Endothelial cell of umbilical vein (primary cell): ENCODE data around the gene NEURL1B. TPM values are rescaled to one million over a fixed set of nuclear protein-coding genes. Genes with fewer than 3 reads are reported as not detected.

Source experiments
- BruUV-seq: library from RNA; stranded (reverse); fragments of 400-500 nt; replicated peaks from 2 replicates; lab custom pipeline; 2021; lab: Mats Ljungman, UMichigan
- CTCF ChIA-PET: fragments of 300-600, 350-600 bp; sonication (Branson Sonifier 250); formaldehyde crosslinking; loops from one replicate; lab custom pipeline; 2021; ENCODE audit warnings: antibody characterized with exemption, inconsistent platforms; lab: Charles Lee
- POLR2A ChIA-PET: fragments of 300-600, 350-600 bp; sonication (Branson Sonifier 250); formaldehyde crosslinking; loops from one replicate; lab custom pipeline; 2021; ENCODE audit warnings: antibody characterized with exemption, inconsistent platforms; lab: Charles Lee
- DNase-seq: peaks from one replicate; pipeline ENCODE4 v3.0.0-alpha.2; 2011; ENCODE audit warnings: low read depth, low spot score
- FAIRE-seq: peaks from 2 replicates; lab custom pipeline; 2011; peaks lifted over from hg19 to GRCh38; lab: Jason Lieb, UNC
- H2AFZ ChIP-seq: 2 replicates; pipeline ENCODE4 v1.6.0; 2012; ENCODE audit warnings: low read depth, low read length, control low read depth, inconsistent platforms
- H3K27ac ChIP-seq: 2 replicates; pipeline ENCODE4 v1.5.1; 2011; ENCODE audit warnings: low read depth, mild to moderate bottlenecking, control low read depth, low read length, moderate library complexity; ENCODE audit not compliant: insufficient read depth
- H3K27me3 ChIP-seq, 2 experiments: 2 replicates each; pipeline versions ENCODE4 v1.6.0 to v1.6.1; 2011; ENCODE audit warnings: low read length in 2 of 2, mixed read lengths in 1 of 2; ENCODE audit not compliant: control insufficient read depth in 2 of 2, insufficient read depth in 2 of 2
- H3K36me3 ChIP-seq, 2 experiments: 2 replicates in 1 of 2; 3 replicates in 1 of 2; pipeline ENCODE4 v1.5.1; 2011; ENCODE audit warnings: low read length in 2 of 2, mild to moderate bottlenecking in 1 of 2, moderate library complexity in 1 of 2; ENCODE audit not compliant: control insufficient read depth in 2 of 2, insufficient read depth in 2 of 2; ENCODE audit errors: extremely low read depth in 1 of 2
- H3K4me1 ChIP-seq: 3 replicates; pipeline ENCODE4 v1.5.1; 2011; ENCODE audit warnings: mild to moderate bottlenecking, low read length; ENCODE audit not compliant: control insufficient read depth, insufficient read depth; ENCODE audit errors: extremely low read depth
- H3K4me2 ChIP-seq: 2 replicates; pipeline ENCODE4 v1.6.1; 2011; ENCODE audit warnings: low read length, control low read depth, mixed read lengths; ENCODE audit not compliant: insufficient read depth
- H3K4me3 ChIP-seq, 3 experiments: fragments of 200-600 bp in 1 of 3; sonication (generic), shearing (Covaris generic) in 1 of 3; replicated peaks in 1 of 3; 2 replicates each; pipeline ENCODE4 v1.5.1; 2011 to 2016; ENCODE audit warnings: control low read depth in 3 of 3, low read length in 3 of 3, mild to moderate bottlenecking in 2 of 3, inconsistent platforms in 1 of 3, low read depth in 1 of 3, moderate library complexity in 1 of 3; ENCODE audit not compliant: insufficient read depth in 1 of 3
- H3K79me2 ChIP-seq: 2 replicates; pipeline ENCODE4 v1.6.0; 2012; ENCODE audit warnings: low read length, inconsistent platforms; ENCODE audit not compliant: control insufficient read depth, insufficient read depth
- H3K9ac ChIP-seq: replicated peaks from 2 replicates; pipeline ENCODE3; 2011; ENCODE audit warnings: low read length, control low read depth; ENCODE audit not compliant: insufficient read depth; ENCODE audit errors: extremely low read depth
- H3K9me1 ChIP-seq: replicated peaks from 3 replicates; pipeline ENCODE4 v1.6.0; 2011; ENCODE audit warnings: mild to moderate bottlenecking, low read length; ENCODE audit not compliant: control insufficient read depth, insufficient read depth; ENCODE audit errors: extremely low read depth
- H3K9me3 ChIP-seq: replicated peaks from 2 replicates; pipeline ENCODE4 v1.5.1; 2012; ENCODE audit warnings: low read length, inconsistent platforms; ENCODE audit not compliant: control insufficient read depth, insufficient read depth
- H4K20me1 ChIP-seq: replicated peaks from 2 replicates; pipeline ENCODE3; 2011; ENCODE audit warnings: mild to moderate bottlenecking, low read length; ENCODE audit not compliant: control insufficient read depth, insufficient read depth; ENCODE audit errors: extremely low read depth
- CTCF ChIP-seq, 2 donors: IDR thresholded peaks; 1 replicate in 1 of 2; 2 replicates in 1 of 2; pipeline ENCODE4 v1.5.1; 2011; ENCODE audit warnings: low read length in 2 of 2, mild to moderate bottlenecking in 2 of 2, moderate library complexity in 2 of 2, control low read depth in 1 of 2, inconsistent platforms in 1 of 2, low read depth in 1 of 2; ENCODE audit not compliant: insufficient read depth in 1 of 2; ENCODE audit errors: extremely low read depth in 1 of 2
- EZH2 ChIP-seq: IDR thresholded peaks from 2 replicates; pipeline ENCODE4 v1.6.1; 2012; ENCODE audit warnings: borderline replicate concordance, low read depth, mild to moderate bottlenecking, moderate library complexity, low read length, inconsistent platforms; ENCODE audit not compliant: severe bottlenecking
- FOS ChIP-seq: IDR thresholded peaks from 2 replicates; pipeline ENCODE4 v1.6.1; 2011; ENCODE audit warnings: mild to moderate bottlenecking, low read length, moderate library complexity, borderline replicate concordance; ENCODE audit not compliant: insufficient read depth
- GATA2 ChIP-seq: IDR thresholded peaks from 2 replicates; pipeline ENCODE4 v1.7.0; 2011; ENCODE audit warnings: low read depth, mild to moderate bottlenecking, moderate library complexity, mixed read lengths, low read length; ENCODE audit not compliant: insufficient read length, insufficient read depth
- JUN ChIP-seq: IDR thresholded peaks from 2 replicates; pipeline ENCODE4 v1.6.1; 2011; ENCODE audit warnings: borderline replicate concordance, low read depth; ENCODE audit not compliant: insufficient read length, insufficient read depth
- MAX ChIP-seq: IDR thresholded peaks from 2 replicates; pipeline ENCODE4 v1.6.1; 2011; ENCODE audit not compliant: insufficient read depth, insufficient read length
- MYC ChIP-seq: IDR thresholded peaks from one replicate; pipeline ENCODE4 v1.6.1; 2011; ENCODE audit warnings: mild to moderate bottlenecking, low read depth, low read length
- POLR2A ChIP-seq: IDR thresholded peaks from 2 replicates; pipeline ENCODE4 v1.6.1; 2012; ENCODE audit warnings: low read depth, mild to moderate bottlenecking, control low read depth, low read length
- POLR2AphosphoS5 ChIP-seq: IDR thresholded peaks from 2 replicates; pipeline ENCODE4 v1.6.1; 2012; ENCODE audit warnings: low read depth, mild to moderate bottlenecking, control low read depth, low read length, moderate library complexity; ENCODE audit not compliant: insufficient read depth
- dilution Hi-C: fragments of 300-500 bp; cut with MboI; formaldehyde crosslinking; loops from one replicate; pipeline ENCODE4 v1.15.0; 2019; ENCODE audit warnings: low sequenced_read_pairs; ENCODE audit not compliant: extremely low pct_ligation_motif_present
- intact Hi-C: fragments of 100-400 bp; cut with micrococcal nuclease; formaldehyde crosslinking; loops from one replicate; pipeline ENCODE4 v1.10.0; 2022
- polyA plus RNA-seq, 4 experiments: library from polyadenylated mRNA; depleted of rRNA in 3 of 4; stranded (reverse) in 3 of 4; unstranded in 1 of 4; fragments of >200 nt; gene quantifications; 2 replicates each; pipeline versions ENCODE4 v1.2.1 to v1.2.3, GENCODE V29; 2011 to 2012; ENCODE audit warnings: missing spikeins in 1 of 4
- total RNA-seq: library from RNA; stranded (reverse); gene quantifications from 2 replicates; pipeline ENCODE4 v1.2.3, GENCODE V29; 2021

Gene NEURL1B
- total and polyA plus RNA-seq, 2 donors (not counting 3 experiments of a cell fraction or from before 2014, with no cell fraction given): 0.44 to 1.6 TPM

- no peaks in the 10 kb centered on the region for H3K4me1 ChIP-seq
- BruUV-seq: no TSS peak
- intact Hi-C loops: no loop called here
- peaks cover 9 to 14% of the 10 kb centered on the region in 2 experiments for H3K27me3 ChIP-seq
- no peak overlapping the region for H3K27ac ChIP-seq
- no peaks in the 10 kb centered on the region for H3K9me1 ChIP-seq
- H4K20me1 ChIP-seq: no peaks in the 10 kb centered on the region
- H2AFZ ChIP-seq: no peak overlapping the region
- H3K36me3 ChIP-seq: no peaks in the 10 kb centered on the region
- H3K4me3 ChIP-seq: no peak overlapping the region
- ChIA-PET POLR2A (no interaction called here), CTCF (interaction anchor here (0.6 kb wide), 2 partner anchors 117 to 164 kb away, joined by 3 read pairs; no protein-coding TSS in a partner anchor)
- H3K9me3 ChIP-seq: no peaks in the 10 kb centered on the region
- FAIRE-seq (no peak), DNase-seq (no peak)
- dilution Hi-C loops: no loop called here
- H3K4me2 ChIP-seq: no peak overlapping the region
- H3K79me2 ChIP-seq: no peaks in the 10 kb centered on the region
- no peak overlapping the region for H3K9ac ChIP-seq
- TF ChIP-seq FOS: no peak
- TF ChIP-seq MAX: no peak
- TF ChIP-seq JUN: no peak
- TF ChIP-seq CTCF (IDR thresholded peaks at IDR 0.05; ENCODE audit: extremely low read depth in 1 of 2, insufficient read depth in 1 of 2, low read depth in 1 of 2, low read length in 2 of 2): no peak
- TF ChIP-seq POLR2A: no peak
- no peak for TF ChIP-seq POLR2AphosphoS5
- no peak for TF ChIP-seq GATA2
- no peak for TF ChIP-seq EZH2
- no peak for TF ChIP-seq MYC
Measured at GRCh38 chr5:172648013-172648381, 6.9 kb downstream of the NEURL1B start.
